Measurements from ENCODE around the gene FSD1L. TPM values are rescaled to one million over a fixed set of nuclear protein-coding genes. Genes with fewer than 3 reads are reported as not detected.

FSD1L gene
- total and polyA plus RNA-seq, 2 of the 13 experiments (the other 11 are each of a cell fraction or from before 2014, with no cell fraction given) = 4.1 to 5.1 TPM

DNA sequence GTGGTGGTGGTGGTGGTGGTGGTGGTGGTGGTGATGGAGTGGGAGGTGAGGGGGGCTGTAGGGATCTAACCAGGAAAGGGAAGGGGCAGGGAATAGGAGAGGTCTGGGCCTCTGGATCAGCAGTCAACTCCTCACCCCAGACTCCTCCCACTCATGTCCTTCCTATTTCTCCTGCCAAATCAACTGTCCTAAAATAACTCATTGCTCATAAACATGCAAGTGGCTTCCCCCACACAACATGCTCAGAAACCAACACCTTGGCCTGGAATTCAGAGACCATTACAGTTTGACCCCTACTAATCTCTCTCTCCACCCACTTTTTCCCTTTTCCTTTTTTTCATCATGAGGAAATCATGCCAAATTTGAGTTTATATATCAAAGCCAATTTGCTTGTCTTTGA, 8.4 kb upstream of the FSD1L start (continued):
- TF ChIP-seq, protein P1, sequence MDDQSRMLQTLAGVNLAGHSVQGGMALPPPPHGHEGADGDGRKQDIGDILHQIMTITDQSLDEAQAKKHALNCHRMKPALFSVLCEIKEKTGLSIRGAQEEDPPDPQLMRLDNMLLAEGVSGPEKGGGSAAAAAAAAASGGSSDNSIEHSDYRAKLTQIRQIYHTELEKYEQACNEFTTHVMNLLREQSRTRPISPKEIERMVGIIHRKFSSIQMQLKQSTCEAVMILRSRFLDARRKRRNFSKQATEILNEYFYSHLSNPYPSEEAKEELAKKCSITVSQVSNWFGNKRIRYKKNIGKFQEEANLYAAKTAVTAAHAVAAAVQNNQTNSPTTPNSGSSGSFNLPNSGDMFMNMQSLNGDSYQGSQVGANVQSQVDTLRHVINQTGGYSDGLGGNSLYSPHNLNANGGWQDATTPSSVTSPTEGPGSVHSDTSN (CRISPR knock-in tag; IDR thresholded peaks at IDR 0.05; ENCODE audit: borderline replicate concordance) = no peak
- TF ChIP-seq, protein P2, sequence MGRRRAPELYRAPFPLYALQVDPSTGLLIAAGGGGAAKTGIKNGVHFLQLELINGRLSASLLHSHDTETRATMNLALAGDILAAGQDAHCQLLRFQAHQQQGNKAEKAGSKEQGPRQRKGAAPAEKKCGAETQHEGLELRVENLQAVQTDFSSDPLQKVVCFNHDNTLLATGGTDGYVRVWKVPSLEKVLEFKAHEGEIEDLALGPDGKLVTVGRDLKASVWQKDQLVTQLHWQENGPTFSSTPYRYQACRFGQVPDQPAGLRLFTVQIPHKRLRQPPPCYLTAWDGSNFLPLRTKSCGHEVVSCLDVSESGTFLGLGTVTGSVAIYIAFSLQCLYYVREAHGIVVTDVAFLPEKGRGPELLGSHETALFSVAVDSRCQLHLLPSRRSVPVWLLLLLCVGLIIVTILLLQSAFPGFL (CRISPR knock-in tag; IDR thresholded peaks at IDR 0.05) = no peak
- TF ChIP-seq CENPX (CRISPR knock-in tag; IDR thresholded peaks at IDR 0.05) (no peak), ZNF83 (CRISPR knock-in tag; IDR thresholded peaks at IDR 0.05; ENCODE audit: borderline replicate concordance) (no peak)
- TF ChIP-seq, protein P3, sequence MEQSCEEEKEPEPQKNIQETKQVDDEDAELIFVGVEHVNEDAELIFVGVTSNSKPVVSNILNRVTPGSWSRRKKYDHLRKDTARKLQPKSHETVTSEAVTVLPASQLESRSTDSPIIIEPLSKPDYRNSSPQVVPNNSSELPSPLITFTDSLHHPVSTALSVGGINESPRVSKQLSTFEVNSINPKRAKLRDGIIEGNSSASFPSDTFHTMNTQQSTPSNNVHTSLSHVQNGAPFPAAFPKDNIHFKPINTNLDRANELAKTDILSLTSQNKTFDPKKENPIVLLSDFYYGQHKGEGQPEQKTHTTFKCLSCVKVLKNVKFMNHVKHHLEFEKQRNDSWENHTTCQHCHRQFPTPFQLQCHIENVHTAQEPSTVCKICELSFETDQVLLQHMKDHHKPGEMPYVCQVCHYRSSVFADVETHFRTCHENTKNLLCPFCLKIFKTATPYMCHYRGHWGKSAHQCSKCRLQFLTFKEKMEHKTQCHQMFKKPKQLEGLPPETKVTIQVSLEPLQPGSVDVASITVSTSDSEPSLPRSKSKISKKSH (CRISPR knock-in tag; IDR thresholded peaks at IDR 0.05; ENCODE audit: borderline replicate concordance) = no peak
- TF ChIP-seq, protein P4, sequence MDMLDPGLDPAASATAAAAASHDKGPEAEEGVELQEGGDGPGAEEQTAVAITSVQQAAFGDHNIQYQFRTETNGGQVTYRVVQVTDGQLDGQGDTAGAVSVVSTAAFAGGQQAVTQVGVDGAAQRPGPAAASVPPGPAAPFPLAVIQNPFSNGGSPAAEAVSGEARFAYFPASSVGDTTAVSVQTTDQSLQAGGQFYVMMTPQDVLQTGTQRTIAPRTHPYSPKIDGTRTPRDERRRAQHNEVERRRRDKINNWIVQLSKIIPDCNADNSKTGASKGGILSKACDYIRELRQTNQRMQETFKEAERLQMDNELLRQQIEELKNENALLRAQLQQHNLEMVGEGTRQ (IDR thresholded peaks at IDR 0.05; ENCODE audit: low read depth, low read length) = no peak
- TF ChIP-seq, protein P4 (CRISPR knock-in tag; IDR thresholded peaks at IDR 0.05; ENCODE audit: borderline replicate concordance) = no peak

Measured in HepG2 (cell line).